OCI-M2 (cell line): ENCODE measurements around the gene AIRE.

Experiments
- DNase-seq: peaks from one replicate; lab custom pipeline; 2025; ENCODE audit not compliant: unreplicated experiment; lab: John Stamatoyannopoulos, UW

AIRE gene

DNA sequence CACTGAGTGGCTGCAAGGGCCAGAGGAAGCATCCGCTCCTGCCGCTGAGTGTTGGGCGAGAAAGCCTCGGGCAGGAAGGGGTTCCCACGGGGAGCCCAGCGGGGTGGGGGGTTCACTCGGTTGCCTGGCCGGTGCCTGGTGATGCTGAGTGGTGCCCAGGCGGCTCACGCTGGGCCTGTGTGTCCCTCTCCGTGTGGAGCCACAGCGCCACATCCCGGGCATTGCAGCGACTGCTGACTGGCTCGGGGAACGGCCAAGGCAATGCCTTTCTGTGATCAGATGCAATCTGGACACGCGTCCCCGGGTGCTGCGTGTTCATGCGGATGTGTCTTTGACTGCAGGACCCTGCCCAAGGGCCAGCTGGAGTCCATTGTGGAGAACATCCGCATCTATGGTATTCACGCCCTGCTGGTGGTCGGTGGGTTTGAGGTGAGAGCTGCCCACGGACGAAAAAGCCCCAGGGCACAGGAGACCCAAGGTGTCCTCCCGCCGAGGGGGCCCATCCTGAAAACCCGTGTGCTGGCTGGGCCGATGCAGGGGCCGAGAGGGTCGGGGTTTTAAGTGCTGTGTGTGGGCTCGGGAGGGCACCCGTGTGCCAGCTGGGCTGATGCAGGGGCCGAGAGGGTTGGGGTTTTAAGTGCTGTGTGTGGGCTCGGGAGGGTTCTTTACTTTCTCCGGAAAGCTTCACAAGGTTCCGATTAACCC is 37.1 kb downstream of the AIRE start:
- no peak for DNase-seq

DNA sequence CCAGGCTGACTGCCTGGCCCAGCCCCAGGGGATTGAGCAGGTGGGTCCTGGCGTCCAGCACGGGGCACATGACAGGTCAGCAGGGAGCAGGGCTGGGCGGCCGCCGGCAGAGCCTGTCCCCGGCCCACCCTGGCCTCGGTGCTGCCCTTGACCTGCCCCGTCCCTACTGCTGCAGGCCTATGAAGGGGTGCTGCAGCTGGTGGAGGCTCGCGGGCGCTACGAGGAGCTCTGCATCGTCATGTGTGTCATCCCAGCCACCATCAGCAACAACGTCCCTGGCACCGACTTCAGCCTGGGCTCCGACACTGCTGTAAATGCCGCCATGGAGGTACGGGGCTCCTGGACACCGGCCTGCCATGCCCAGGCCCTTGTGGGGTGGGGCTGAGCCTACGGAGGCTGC is 37.9 kb downstream of the AIRE start:
- DNase-seq = no peak

DNA sequence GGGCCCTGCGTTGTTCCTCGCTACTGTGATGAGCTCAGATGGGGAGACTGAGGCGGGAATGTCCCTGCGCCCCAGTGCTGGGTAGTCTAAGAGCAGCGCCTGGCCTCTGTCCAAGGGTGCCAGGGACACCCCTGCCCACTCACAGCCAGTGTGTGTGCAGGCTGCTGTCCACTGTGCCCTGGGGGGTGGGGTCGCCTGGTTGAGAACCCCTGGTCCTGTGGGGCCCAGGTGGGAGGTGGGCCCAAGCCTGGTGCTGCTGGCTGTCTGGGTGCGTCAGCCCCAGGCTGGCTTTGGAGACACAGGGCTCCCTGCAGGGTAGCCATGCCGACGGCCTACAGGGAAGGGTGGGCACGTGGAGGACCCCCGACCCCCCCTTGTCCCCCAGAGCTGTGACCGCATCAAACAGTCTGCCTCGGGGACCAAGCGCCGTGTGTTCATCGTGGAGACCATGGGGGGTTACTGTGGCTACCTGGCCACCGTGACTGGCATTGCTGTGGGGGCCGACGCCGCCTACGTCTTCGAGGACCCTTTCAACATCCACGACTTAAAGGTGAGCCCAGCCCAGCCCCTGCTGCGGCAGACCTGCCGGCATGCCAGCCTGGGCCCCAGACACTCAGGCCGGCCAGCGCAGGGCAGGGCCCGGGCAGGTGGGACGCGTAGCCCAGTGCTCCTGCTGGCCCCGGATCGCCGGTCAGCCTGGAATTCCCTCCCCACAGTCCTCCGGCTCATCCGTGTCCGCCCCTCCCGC is 38.6 kb downstream of the AIRE start:
- DNase-seq = no peak

DNA sequence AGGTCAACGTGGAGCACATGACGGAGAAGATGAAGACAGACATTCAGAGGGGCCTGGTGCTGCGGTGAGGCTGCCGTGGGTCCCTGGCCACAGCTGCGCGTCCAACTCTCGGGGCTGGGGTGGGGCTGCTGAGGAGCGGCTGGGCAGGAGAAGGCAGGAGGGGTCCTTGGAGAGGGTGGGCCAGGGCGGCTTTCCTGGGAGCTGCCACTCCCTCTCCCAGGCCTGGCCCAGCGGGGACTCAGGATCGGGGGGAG is 39.1 kb downstream of the AIRE start:
- no peak for DNase-seq

DNA sequence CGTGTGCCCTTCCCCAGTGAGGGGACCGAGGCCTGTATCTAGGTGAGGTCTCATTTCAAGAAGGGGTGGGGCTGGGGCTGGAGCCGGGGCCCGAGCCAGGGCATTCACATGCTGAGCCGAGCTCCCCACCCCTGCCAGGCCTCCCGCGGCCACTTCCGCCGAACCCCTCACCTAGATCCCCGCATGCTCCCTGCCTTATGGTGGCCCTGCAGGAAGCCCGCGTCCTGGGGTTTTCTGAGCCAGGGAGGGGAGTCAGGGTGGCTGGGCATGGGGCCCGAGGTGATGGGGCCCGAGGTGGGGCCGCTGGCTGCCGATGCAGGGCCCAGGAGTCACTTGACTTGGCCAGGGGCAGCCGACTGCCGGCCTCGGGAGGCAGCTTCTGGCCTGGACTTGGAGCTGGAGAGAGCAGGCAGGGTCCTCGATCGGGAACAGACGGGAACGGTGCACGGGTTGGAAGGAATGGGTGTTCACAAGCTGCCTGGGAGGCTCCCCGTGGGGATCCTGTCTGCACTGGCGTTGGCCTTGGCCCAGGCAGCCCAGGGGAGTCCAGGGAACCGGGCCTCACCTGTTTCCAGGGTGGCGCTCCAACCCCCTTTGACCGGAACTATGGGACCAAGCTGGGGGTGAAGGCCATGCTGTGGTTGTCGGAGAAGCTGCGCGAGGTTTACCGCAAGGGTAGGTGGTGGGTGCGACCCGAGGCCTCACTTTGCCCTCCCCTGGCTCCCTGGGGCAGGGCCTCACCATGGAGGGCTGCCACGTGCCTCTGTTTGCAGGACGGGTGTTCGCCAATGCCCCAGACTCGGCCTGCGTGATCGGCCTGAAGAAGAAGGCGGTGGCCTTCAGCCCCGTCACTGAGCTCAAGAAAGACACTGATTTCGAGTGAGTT is 40.0 kb downstream of the AIRE start:
- no peak for DNase-seq

DNA sequence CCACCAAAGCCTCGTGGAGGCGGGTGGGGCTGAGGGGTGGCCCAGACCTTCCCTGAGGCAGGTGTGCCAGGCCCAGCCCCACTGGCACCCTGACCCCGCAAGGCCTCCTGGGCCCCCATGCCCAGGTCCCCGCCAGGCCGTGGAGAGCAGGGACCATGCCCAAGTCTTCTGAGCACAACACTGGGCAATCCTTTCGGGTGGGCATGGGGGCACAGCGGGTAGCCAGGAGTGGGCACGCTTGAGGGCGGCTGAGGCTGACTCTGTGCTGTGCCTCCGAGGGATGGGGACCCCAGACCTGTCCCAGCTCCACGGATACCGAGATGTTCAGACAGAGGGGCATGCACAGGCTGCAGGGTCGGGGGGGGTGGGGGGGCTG is 40.6 kb downstream of the AIRE start:
- no peak for DNase-seq

DNA sequence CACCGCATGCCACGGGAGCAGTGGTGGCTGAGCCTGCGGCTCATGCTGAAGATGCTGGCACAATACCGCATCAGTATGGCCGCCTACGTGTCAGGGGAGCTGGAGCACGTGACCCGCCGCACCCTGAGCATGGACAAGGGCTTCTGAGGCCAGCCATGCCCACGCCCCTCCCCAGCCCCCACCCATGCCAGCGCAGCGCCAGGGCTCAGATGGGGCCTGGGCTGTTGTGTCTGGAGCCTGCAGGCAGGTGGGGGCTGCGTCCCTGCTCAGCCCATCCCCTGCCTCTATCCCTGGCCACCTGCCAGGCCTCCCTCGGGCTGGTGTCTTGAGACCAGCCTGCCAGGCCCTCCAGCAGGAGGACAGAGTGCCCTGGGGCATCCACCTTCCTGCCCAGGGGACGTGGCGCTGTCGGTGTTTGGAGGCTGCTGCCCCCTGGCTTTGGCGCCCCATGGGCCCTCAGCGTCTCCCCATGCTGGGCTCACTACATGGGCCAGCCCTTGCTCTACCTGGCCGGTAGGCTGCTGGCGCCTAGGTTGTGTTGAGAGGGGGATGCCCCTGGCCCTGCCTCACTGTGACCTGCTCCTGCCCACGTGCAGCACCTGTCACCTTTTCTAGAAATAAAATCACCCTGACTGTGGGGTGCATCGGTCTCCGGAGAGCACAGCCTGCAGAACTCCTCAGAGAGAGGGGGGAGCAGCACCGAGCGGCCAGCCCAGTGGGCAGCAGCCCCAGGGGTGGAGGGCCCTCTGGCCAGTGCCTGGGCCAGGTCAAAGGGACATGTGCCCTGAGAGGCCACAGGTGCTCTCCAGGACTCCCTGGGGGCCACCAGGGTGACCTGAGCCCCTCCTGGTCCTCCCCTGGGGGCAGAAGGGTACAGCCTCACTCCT is 41.3 kb downstream of the AIRE start:
- no peak for DNase-seq

DNA sequence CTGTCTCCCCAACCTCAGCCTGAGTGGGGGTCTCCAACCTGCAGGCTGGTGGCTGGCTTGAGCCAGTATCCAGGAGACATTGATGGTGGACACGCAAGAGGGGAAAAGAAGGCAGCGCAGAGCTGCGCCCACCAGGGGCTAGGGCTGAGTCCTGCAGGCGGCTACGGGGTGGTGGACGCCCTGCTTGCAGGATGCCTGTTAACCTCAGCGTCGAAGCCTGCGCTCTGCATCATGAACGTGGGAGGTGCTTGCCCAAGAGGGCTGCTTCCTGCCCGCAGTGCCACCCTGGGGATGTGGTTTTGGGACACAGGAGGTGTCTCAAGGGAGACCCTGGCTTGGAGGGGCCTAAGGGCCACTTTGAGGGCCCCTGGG is 41.9 kb downstream of the AIRE start:
- DNase-seq = no peak

DNA sequence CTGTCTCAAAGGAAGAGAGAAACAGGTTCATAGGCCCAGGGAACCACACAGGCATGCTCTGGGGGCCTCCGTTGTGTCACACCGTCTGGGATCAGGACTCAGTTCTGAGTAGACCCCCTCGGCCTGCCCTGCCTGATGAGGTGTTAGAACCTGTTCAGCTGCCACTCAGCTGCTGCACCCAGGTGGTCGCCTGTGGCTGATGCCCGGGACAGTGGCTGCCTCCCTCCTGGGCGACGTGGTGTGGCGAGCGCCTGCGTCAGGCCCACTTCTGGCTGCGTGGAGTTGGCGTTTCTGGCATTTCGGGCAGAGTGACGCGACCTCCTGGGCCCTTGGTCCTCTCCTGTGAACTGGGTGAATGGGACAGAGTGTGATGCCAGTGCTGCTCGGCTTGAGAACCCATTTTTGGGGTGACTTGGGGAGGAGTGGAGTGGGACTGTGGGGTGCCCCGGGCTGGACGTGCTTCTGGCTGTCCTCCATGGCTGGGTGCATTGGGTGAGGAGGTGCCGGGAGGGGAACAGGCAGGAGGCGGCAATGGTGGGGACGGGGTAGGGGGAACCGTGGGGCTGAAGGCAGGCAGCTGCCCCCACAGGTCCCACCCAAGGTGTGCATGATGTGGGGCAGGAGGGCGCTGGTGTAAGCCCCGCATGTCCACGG is 42.7 kb downstream of the AIRE start:
- DNase-seq = no peak

DNA sequence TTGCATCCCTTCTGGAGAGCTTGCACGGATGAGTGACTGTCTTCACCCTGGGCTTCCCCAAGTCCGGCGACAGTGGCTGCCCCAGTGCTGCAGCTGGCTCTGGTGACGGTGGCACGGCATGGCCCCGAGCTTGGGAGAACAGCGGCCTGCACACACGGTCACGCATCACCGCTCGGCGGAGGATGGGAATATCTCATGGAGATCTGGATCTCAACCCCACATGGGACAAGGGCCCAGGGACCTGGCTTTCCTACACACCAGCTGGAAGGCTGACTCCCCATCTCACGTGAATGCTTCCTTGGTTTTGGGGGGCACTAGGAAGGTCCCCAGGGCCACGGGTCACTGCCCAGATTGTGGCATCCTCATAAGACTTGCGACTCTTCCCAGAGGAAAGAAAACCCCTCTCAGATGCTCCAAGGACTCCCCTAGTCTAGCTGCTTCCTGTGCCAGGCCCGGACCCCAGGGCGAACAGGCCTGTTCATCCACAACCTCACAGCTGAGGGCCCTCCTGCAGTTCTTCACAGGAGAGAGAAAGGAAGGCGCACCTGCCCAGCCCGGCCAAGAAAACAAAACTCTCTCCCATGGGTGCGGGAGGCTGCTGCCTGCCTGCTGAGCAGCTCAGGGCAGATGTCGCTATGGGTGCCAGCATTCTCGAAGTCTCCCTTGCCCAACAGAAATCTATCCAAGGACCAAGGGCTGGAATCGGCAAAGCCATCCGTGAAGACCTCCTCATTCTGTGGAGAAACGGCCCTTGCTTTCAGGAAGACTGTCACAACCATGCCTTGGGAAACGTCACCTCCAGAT is 43.6 kb downstream of the AIRE start:
- no peak for DNase-seq

DNA sequence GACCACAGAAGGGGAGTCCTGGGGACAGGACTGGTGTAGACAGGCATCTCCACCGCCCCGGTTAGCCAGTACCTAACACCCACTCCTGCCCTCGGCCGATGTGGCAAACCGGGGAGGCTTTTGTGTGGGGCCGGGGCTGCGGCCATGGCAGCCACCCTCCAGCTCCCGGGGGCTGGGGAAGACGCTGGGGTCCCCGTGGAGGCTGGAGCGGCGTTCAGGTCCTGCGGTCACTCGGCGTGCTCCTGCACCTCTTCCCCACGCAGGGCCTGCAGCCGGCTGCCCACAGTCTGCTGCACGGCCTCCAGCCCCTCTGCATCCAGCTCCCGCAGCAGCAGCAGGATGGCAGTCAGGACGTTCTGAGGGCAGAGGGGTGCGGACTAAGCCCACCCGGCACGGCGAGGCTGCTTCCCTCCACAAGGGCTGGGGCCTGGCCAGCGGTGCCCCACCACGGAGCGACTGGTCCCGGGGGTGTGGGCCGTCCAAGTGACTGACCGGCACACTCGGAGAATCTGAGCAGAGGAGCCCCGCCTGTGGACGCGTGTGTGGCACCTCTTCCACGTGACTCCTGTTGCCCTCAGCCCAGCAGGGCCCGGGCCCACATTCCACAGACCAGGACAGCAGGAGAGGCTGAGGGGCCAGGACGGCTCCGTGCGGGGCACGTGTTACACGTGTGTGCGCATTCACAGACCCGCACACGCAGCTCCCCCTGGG is 44.5 kb downstream of the AIRE start:
- no peak for DNase-seq

DNA sequence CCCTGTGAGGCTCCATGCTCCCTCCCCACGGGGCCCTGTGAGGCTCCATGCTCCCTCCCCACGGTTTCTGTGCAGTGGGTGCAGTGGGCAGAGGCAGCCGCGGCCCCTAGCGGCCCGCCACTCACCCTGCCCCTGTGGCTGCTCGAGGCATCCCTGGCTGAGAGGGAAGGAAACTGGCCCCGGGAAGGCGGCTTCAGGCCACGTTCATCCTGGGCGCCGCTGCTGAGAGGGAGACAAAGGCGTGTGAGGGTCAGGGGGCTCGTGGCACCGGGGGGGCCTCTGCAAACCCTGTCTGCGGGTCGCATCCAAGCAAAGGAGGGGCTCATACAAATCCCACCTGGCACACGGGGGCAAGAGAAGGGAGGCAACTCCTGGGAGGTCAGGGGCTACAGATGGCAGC is 45.0 kb downstream of the AIRE start:
- no peak for DNase-seq

DNA sequence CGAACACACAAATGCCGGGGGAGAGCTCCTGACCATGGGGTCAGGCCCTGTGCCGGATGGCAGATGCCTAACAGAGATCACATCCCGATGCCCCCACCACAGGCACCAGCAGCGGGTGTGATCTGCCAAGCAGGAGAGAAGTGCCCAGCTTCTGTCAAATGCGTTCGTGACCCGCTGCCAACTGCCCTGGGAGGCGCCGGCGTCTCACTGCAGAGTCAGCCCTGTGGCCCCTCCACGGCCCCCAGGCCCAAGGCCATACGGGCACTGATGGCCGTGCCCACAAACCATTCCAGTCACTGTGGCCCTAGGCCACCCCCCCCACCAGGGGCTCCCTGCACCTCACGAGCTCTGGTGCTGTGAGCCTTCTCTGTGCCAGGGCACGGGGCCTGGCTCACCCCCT is 45.5 kb downstream of the AIRE start:
- DNase-seq = no peak

DNA sequence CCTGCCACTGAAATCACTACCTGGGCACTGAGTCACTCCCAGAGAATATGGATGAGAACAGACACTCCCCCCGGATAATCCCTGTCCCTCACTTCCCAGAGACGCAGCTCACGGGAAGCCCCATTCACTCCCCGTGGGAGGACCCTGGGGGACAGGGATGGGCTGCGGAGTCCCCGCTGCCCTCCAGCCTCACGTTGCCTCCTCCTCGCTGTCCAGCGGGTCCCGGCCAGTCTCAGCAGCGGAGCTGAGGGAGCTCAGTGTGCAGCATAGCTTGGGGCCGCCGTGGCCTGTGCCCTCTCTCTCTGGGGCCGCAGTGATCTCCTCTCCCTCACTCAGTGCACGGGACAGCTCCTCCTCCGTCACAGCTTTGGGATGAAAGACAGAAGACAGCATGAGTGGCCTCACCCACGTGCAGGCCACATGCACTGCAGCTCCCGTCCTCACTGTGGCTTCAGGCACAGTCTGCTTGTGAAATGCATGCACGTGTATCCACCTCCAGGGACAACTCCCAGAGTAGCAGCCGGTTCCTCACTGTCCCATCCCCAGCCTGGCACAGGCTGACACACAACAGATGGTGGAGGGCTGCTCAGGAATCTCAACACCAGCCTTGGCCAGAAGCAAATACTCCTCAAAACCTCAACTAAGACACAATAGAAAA is 46.1 kb downstream of the AIRE start:
- DNase-seq = no peak

DNA sequence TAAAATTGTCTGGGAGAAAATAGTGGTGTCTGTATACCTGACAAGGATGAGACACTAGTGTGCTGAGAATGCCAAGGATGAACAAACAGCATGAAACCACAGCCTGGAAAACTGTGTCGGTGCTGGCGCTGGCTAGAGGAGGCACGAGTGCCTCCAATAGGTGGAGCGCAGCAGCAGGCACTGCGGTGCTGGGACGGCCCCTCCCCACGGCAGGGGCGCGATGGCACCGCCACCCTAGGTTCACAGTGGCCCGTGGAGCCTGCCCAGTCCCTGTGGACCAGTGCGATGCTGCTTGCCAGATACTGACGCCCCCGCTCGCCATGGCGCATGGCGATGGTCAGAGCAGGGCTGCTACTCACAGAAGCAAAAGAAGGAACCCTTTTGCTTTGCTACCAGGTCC is 46.7 kb downstream of the AIRE start:
- no peak for DNase-seq

DNA sequence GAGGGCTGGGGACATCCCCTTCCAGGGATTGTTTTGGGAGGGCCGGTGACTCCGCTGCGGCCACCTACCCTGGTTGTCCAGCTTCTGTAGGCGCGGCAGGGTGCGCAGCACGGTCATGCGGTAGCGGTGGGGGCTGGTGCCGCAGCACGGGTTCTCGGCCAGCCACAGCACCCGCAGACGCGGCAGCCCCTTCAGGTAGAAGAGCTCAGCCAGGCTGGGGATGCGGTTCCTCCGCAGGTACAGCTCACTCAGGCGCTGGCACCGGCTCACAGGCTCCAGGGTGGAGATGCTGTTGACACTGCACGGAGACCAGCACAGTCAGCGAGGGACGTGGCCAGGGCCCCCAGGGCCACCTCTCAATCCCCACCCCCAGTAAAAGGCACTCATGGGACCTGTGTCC is 47.3 kb downstream of the AIRE start:
- no peak for DNase-seq

DNA sequence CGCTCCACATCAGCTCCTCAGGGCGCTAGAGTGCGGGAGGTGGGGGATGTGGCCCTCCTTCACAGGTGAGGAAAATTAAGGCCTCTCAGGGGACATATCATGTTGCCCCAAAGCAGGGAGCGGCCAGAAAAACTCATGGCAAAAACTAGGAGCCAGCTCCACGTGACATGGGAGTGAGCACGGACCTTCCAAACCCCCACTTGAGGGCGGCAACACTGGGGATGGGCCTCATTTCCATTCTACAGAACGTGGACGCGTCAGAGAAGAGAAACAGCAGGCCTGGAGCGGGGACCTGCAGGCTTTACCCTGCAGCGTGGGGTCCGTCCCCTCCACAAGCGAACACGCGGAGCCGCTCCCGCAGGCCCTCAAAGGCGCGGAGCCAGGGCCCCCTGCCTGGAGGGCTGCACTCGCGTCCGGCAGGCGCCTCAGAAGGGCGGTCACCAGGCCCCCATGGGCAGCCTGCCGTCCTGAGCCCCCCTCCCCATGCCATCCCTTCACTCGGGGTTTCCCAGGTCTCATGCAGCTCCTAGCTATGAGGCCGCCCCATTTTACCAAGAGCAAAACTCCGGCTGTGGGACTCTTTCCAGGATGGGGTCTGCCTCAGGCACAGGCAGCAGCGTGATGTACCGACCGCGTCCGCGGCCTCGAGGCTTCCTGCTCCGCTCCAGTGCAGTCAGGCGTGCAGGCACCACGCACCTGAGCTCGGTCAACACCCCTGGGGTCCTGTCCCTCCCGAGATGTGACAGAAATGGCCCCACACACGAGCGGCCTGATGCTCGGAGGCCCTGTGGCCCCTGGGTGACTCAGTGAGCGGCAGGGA is 48.0 kb downstream of the AIRE start:
- no peak for DNase-seq
